GM18868 (cell line): ENCODE results near the gene GARS1.

Experiments
- ATAC-seq: cut with Tn5 transposase; IDR thresholded peaks from one replicate; pipeline ENCODE4 v1.9.1; 2021; ENCODE audit warnings: mild to moderate bottlenecking, moderate library complexity; ENCODE audit not compliant: unreplicated experiment

The GARS1 gene, protein sequence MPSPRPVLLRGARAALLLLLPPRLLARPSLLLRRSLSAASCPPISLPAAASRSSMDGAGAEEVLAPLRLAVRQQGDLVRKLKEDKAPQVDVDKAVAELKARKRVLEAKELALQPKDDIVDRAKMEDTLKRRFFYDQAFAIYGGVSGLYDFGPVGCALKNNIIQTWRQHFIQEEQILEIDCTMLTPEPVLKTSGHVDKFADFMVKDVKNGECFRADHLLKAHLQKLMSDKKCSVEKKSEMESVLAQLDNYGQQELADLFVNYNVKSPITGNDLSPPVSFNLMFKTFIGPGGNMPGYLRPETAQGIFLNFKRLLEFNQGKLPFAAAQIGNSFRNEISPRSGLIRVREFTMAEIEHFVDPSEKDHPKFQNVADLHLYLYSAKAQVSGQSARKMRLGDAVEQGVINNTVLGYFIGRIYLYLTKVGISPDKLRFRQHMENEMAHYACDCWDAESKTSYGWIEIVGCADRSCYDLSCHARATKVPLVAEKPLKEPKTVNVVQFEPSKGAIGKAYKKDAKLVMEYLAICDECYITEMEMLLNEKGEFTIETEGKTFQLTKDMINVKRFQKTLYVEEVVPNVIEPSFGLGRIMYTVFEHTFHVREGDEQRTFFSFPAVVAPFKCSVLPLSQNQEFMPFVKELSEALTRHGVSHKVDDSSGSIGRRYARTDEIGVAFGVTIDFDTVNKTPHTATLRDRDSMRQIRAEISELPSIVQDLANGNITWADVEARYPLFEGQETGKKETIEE

DNA sequence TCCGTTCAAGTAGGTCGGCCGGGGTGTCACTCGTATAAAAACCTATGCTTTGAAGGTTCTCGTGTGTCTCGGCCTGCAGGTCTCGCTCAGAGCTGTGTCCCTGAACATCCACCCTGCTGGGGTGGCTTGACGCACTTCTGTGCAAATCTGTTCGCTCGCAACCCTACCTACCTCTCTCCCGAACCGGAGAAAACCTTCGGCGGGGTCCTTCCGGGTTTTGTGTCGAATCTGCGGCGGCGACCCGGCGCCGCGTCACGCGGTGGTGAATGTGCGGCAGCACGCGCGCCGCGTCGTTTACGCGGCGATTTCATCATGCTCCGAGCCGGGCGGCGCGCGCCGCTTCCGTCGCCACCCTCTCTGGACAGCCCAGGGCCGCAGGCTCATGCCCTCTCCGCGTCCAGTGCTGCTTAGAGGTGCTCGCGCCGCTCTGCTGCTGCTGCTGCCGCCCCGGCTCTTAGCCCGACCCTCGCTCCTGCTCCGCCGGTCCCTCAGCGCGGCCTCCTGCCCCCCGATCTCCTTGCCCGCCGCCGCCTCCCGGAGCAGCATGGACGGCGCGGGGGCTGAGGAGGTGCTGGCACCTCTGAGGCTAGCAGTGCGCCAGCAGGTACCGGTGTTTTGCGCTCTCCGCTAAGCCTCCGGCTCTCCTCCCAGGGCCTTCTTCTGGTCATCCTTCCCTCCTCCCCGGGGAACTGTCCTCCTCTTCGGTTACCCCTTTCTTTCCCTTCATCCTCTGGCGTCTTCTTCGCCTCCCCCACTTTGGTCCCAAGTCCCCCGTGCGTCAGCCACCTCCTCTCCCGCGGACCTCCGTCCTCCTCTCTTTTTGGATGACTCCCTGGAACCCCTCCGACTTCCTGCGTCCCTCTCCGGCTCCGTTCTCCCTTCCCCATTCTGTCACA lies at the start of gene GARS1:
GARS1 (plus strand) TSS at position 339 of the 896 bp plus-strand sequence; CDS start at position 383, 44 bp downstream.
- ATAC-seq: peak; percentile 89

DNA sequence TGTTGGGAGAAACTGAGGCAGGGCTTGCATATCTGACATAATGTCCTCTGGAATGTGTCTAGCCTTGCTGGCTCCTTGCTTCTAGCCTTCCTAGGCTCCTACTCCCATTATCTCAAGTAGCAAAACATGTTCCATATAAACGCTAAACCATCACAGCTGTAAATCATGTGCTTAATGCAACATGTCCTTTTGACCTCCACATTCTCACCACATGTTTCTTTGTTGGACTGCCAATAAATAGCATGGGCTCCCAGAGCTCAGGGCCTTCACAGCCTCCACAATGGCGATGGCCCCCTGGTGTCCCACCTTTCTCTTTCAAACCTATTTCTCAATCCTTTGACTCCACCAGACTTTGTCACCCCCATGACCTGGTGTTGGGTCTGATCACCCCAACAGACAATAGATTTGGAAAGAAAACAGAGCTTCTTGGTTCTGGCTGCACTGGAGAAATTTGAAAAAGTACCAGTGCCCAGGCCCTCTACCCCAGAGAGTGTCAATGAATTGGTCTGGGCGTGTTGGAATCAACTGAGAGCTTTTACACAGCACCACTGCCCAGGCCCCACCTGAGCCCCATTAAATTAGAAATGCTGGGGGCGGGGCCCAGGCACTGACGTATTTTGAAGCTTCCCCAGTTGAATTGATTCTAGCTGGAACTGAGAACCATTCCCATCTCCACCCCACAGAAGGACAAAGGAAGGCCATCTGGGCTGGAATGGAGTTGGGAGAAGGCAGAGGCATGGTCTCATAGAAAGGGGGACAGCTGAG lies 48.7 kb upstream of the GARS1 start:
- ATAC-seq: no peak

DNA sequence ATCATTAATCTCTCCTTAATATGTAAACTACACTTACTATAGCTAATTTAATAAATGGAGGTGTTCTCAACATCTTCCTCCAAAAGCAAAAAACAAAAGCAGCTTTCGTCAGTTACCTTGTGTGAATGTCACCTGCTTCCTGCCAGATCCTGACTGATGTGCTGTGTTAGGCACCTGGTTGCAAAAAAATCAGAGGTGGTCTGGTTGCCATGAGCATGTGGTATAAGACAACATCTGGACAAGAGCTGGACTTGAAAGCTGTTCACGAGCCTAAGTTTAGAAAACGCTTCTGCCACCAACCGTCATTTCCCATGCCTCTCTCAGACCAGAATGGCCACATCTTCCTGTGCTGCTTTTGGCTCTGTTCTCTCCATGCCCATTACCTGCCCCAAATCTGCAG lies 48.1 kb upstream of the GARS1 start:
- no peak for ATAC-seq

DNA sequence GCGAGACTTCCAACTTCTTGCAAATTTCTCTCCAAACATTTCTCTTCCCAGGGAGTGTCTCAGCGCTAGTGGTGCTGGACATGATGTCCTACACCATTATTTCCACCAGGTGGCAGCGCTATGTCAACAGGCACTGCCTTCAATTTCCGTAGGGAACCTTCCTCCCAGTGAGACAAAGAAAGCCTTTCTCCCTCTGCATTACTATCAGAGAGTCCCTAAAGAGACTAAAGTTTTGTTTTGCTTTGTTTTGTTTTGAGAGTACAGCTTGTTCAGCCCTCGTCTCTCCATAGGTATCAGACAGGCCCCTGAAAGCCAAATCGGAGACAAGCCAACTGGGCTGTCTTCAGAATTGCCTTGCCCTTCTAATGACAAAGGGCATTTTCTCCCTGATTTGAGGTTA lies 45.8 kb upstream of the GARS1 start:
- peak; percentile 62 for ATAC-seq

DNA sequence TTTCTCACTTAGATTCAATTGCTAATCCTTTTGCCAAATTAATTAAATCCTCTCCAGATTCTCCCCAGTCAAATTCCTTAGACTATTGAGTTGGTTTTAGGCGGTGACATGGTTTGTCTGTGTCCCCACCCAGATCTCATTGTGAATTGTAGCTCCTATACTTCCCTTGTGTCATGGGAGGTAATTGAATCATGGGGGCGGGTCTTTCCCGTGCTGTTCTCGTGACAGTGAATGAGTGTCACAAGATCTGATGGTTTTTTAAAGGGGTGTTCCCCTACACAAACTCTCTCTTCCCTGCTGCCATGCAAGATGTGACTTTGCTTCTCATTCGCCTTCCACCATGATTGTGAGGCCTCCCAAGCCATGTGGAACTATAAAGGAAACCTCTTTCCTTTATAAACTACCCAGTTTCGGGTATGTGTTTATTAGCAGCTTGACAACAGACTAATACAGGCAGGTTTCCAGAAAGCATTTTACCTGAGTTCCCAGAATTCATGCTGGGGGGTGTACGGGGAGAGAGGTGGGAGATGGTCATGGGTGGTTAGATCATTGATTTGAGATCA lies 44.7 kb upstream of the GARS1 start:
- ATAC-seq: no peak

DNA sequence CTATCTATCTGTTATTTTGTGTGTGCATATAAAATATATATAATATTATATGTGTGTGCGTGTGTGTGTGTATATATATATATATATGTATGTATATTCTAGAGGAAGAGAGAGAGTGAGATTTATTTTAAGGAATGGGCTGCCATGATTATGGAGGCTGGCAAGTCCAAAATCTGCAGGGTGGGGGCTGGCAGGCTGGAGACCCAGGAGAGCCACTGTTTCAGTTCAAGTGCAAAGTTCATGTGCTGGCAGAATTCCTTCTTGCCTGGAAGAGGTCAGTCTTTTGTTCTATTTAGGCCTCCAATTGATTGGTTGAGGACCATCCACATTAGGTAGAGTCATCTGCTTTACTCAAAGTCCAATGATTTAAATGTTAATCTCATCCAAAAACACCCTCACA lies 42.3 kb upstream of the GARS1 start:
- no peak for ATAC-seq

DNA sequence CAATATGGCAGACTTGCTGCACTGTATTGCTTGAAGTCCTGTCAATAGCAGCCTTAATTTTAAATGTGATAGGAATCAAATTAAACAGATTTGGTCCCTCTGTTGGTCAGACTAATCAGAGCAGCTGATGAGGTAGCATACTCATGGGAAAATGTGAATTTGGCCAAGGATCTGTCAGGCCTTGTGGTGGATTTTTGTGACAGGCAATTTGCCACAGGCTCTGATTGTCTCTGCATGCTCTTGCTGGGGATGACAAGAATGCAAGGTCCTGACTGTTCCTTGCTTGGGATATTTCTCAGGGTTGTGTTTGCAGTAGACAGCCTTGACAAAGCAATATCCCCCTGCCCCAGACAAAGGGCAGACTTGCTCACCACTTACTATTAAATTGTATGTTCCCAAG lies 41.5 kb upstream of the GARS1 start:
- no peak for ATAC-seq

DNA sequence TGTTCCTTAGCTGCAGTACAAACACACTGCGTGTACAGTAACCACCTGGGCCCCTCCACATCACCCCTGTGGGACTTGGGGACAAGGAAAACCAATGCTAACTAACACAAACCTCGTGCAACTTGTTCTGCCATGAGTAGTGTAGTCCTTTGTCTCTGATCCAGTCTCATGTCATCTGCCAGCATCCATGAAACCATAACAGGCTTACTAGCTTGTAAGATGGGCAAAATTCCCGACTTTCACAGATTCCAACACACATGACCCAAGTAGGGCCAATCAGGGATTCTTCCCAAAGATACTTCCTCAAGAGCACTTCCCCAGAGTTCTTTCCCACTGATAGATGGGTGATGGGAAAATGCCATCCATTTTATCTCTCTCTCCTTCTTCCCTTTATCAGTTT lies 41.1 kb upstream of the GARS1 start:
- no peak for ATAC-seq

DNA sequence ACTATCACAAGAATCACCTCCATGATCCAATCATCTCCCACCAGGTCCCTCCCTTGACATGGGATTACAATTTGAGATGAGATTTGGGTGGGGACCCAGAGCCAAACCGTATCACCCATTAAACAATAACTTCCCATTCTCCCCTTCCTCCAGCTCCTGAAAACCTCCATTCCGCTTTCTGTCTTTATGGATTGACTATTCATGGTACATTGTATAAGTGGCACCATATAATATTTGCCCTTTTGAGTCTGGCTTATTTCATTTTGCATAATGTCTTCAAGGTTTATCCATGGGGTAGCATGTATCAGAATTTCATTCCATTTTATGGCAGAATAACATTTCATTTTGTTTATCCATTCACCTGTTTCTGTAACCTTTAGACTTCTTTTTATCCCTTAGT lies 39.2 kb upstream of the GARS1 start:
- no peak for ATAC-seq

DNA sequence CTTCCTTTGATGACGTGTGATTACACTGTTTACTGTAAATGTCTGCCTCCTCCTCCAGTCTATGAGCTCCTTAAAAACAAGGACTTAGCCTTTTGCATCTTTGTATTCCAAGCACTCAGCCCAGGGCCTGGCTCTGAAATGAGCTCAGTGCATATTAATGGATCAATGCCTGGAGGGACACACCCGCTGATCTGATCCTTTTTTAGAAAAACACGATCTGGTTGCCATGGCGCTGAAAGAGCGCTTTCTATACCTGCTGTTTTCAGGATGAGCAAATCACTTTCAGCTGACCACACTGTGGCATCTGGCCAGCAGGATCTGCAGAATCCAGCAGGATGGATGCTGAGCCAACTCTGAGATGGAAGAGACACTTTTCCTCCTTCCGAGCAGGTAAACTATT lies 37.8 kb upstream of the GARS1 start:
- ATAC-seq: no peak

DNA sequence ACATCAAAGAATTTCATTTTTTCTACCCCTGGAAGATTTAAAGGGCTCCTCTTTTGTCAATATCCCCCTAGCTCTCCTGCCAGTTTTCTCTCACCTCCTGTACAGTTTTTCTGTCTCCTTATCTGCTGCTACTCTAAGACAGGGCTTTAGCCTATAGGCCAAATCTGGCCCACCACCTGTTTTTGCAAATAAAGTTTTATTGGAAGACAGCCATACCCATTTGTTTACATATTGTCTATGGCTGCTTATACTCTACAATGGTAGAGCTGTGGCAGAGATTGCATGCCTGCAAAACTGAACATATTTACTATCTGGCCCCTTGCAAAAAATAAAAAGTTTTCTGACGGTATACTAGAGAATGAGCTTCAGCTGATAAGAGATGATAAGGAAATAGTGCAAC lies 37.4 kb upstream of the GARS1 start:
- no peak for ATAC-seq

DNA sequence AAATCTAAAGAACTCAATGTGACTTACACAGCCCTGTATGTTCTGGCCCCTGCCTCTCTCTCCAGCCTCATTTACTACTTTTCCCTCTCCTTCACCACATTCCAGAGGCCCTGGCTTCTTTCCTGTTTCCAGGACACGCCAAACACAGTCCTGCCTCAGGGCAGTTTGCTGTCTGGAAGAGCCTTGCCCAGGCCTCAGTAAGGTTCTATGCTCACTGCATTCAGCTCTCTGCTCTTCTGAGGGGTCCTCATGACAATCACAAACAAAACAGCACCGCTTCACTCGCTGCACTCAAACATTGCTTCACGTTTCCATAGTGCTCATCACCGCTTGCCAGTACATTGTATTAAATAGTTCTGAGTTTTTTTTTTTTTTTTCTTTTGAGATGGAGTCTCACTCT lies 35.1 kb upstream of the GARS1 start:
- no peak for ATAC-seq

DNA sequence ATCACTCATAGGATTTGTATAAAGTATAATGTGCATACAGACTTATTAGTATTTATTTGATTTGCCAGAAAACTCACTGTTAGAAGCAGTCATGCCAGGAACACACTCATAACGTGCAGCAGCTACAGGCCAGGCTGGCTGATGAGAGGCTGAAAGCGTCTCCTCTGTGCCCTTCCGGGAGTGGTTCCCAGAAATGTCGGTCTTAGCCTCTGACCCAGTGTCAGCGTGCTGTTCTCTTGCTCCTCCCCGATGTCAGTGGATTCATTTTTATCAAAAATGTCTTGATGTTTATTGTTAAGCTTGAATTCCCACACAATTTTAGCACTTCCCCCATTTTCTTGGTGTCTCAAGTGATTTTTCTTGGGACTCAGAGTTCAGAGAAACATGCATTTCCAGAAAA lies 33.3 kb upstream of the GARS1 start:
- no peak for ATAC-seq

DNA sequence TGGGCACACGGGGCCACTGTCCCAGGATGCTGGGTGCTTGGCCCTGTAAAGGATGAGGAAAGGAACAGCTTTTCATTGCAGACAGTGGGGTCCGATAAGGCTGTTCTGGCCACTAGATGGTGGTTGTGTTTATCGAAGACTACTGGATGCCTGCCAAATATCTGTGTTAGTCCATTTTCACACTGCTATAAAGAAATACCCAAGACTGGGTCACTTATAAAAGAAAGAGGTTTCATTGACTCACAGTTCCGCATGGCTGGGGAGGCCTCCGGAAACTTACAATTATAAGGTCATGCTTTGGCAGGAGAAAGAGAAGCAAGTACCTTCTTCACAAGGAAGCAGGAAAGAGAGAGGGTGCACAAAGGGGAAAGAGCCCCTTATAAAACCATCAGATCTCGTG lies 32.2 kb upstream of the GARS1 start:
- ATAC-seq: no peak

DNA sequence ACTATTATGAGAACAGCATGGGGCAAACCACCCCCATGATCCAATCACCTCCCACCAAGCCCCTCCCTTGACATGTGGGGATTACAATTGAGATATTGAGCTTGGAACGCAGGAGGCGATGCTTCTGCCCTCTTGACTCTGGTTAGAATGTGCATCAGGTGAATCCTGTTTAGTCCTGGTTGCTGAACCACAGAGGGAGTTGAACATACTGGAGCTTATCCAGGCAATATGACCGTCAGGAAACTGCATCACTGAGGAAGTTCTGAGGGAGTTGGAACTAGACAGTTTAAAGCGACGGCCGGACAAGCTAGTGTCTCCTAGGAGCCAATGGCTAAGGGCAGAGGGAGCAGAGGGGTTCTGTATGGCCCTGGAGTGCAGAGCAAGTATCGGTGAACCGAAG lies 31.8 kb upstream of the GARS1 start:
- no peak for ATAC-seq

DNA sequence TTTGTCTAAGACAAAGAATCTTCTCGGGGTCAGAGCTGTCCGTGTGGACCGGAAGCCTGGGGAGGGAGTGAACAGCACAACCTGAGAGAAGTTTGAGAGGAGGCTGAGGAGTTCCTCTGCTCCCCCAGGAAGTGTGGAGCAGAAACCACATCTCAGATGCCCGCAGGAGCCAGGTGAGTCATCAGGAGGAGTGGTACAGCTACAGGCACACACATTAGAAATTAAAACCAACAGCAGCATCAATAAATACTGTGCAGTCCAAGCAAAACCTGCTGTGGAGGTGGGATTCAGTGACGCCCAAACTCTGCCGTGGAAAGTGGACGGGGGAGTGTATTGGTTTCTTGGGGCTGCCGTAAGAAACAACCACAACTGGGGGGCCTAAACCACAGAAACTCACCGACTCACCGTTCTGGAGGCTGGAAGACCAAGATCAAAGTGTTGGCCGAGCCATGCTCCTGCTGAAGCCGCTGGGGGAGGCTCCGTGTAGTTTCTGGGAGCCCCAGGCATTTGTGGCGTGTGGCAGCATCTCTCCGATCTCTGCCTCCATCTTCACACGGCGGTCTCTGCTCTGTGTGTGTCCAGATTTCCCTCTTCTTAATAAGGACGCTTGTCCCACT lies 31.2 kb upstream of the GARS1 start:
- ATAC-seq: no peak

DNA sequence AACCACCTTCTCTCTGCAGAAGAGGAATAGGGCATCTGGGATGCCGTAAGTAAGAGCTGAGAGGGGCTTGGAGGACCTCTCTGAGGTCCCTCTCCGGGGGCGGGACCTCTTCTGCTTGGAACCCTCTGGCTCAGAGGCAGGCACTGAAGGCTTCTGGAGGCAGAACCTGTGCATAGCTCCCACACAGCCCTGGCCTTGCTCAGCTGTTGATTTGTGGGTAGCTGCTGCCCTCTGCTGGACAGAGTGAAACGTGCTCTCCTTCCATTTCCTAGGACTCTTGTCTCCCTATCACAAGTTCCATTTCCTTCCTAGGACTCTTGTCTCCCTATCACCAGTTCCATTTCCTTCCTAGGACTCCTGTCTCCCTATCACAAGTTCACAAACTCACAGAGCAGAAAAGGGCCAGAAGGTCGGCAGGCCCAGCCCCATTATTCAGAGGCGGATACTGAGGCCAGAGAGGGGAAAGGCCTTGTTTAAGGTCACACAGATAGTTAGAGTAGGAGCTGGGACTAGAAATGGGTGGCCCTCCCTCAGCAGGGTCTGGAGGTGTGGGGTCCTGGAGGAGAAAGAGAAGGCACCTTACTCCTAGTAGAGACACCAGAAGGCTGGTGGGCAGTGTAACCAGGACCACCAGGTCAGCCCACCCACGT lies 30.3 kb upstream of the GARS1 start:
- peak; percentile 91 for ATAC-seq

DNA sequence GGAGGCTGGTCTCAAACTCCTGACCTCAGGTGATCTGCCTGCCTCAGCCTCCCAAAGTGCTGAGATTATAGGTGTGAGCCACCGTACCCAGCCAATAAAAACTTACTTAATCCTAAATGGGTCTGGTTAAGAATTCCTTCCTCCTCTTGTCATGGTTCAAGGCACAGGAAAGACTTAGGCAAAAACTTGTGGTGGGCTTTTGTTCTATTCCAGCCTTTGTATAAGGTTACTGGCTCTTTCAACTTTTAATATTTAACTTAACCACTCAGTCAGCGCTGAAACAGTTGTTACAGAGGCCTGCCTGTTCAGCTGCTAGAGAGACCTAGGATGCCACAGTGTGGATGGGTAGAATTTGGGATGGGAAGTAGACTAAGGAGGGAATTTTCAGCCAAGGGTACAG lies 28.1 kb upstream of the GARS1 start:
- no peak for ATAC-seq

DNA sequence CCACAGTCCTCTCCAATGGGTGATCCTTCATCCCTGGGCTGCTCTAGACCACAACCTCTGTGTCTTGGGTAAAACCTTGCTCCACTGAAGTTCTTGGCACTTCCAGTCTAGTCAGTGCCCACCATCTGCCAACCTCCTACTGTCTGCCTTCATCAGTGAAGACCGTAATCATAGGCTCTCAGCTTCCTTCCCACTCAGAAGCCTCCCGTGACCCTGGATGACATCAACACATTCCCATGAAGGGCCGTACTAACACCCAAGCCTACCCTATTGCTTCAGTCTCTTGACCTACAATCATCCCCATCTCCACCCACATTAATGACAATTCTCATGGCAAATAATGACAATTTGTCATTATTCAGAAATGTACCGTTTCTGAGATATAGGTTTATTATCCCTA lies 27.6 kb upstream of the GARS1 start:
- ATAC-seq: no peak
